HCT116 (cell line): Measurements from ENCODE around the gene IFI44. TPM values are rescaled to one million over a fixed set of nuclear protein-coding genes. Genes with fewer than 3 reads are reported as not detected.

Experiments used
- ATAC-seq: fragments of 200-7000 bp; cut with Tn5 transposase; 2 replicates; pipeline ENCODE4 v1.9.1; 2020; ENCODE audit warnings: mild to moderate bottlenecking, moderate library complexity
- BruUV-seq: library from RNA; stranded (reverse); fragments of 400-500 nt; replicated peaks from 2 replicates; lab custom pipeline; 2021; lab: Mats Ljungman, UMichigan
- CTCF ChIA-PET: fragments of 300-600 bp; sonication (Branson Sonifier 250); formaldehyde crosslinking; loops from one replicate; lab custom pipeline; 2021; ENCODE audit warnings: antibody characterized with exemption; lab: Charles Lee
- POLR2A ChIA-PET: fragments of 300-600, 350-600 bp; sonication (Branson Sonifier 250); formaldehyde crosslinking; loops from one replicate; lab custom pipeline; 2021; ENCODE audit warnings: antibody characterized with exemption; lab: Charles Lee
- RAD21 ChIA-PET, 2 experiments: fragments of 300-600 bp; sonication (Branson Sonifier 250); formaldehyde crosslinking; loops; one replicate each; lab custom pipeline; 2023; ENCODE audit warnings: low total read pairs in 2 of 2; ENCODE audit not compliant: uncharacterized antibody in 2 of 2, unreplicated experiment in 2 of 2, low non-redundant PET in 1 of 2; lab: Charles Lee
- DNase-seq: peaks from one replicate; pipeline ENCODE4 v3.0.0-alpha.2; 2010; ENCODE audit warnings: low read depth, low spot score
- H2AFZ ChIP-seq: fragments of 200-600 bp; shearing (Covaris generic), sonication (generic); 2 replicates; pipeline ENCODE4 v1.6.1; 2017; ENCODE audit warnings: low read depth, mixed run types, mixed read lengths, antibody characterized with exemption, low read length; ENCODE audit not compliant: poor library complexity, severe bottlenecking
- H3K27ac ChIP-seq: 2 replicates; pipeline ENCODE4 v1.5.1; 2012; ENCODE audit warnings: low read depth, low read length
- H3K27me3 ChIP-seq: fragments of 200-600 bp; sonication (generic); 2 replicates; pipeline ENCODE4 v1.6.1; 2016; ENCODE audit warnings: mixed run types, low read length, mixed read lengths; ENCODE audit not compliant: insufficient read depth
- H3K36me3 ChIP-seq, 2 experiments: fragments of 200-500 bp in 1 of 2; fragments of 200-600 bp in 1 of 2; sonication (Bioruptor generic) in 1 of 2; sonication (generic) in 1 of 2; 2 replicates each; pipeline versions ENCODE4 v1.5.1 to v1.6.1; 2014 to 2016; ENCODE audit warnings: low read length in 2 of 2, inconsistent platforms in 1 of 2, mixed read lengths in 1 of 2, mixed run types in 1 of 2; ENCODE audit not compliant: insufficient read depth in 2 of 2, control insufficient read depth in 1 of 2
- H3K4me1 ChIP-seq, 2 experiments: fragments of 200-600 bp in 1 of 2; sonication (generic) in 1 of 2; 2 replicates each; pipeline versions ENCODE4 v1.5.1 to v1.6.1; 2012 to 2017; ENCODE audit warnings: low read length in 2 of 2, inconsistent platforms in 1 of 2, mild to moderate bottlenecking in 1 of 2, mixed read lengths in 1 of 2, mixed run types in 1 of 2, moderate library complexity in 1 of 2; ENCODE audit not compliant: insufficient read depth in 2 of 2, control insufficient read depth in 1 of 2
- H3K4me2 ChIP-seq: fragments of 200-600 bp; sonication (generic); 2 replicates; pipeline ENCODE4 v1.6.1; 2017; ENCODE audit warnings: mixed run types, low read length, mixed read lengths
- H3K4me3 ChIP-seq, 2 experiments: fragments of 200-600 bp in 1 of 2; sonication (generic) in 1 of 2; replicated peaks in 1 of 2; 2 replicates each; pipeline ENCODE4 v1.5.1; 2011 to 2016; ENCODE audit warnings: low read length in 2 of 2, control low read depth in 1 of 2, low read depth in 1 of 2, mild to moderate bottlenecking in 1 of 2, mixed read lengths in 1 of 2, mixed run types in 1 of 2
- H3K79me2 ChIP-seq: fragments of 200-600 bp; sonication (generic); 2 replicates; pipeline ENCODE4 v1.6.1; 2017; ENCODE audit warnings: mild to moderate bottlenecking, mixed run types, low read length, moderate library complexity, mixed read lengths; ENCODE audit not compliant: insufficient read depth
- H3K9ac ChIP-seq: fragments of 200-600 bp; sonication (generic); 2 replicates; pipeline ENCODE4 v1.6.1; 2016; ENCODE audit warnings: low read length, mixed read lengths
- H3K9me2 ChIP-seq: fragments of 200-600 bp; sonication (generic), shearing (Covaris generic); 2 replicates; pipeline ENCODE4 v1.6.1; 2017; ENCODE audit warnings: mixed run types, mild to moderate bottlenecking, moderate library complexity; ENCODE audit not compliant: insufficient read depth
- H3K9me3 ChIP-seq, 2 experiments: fragments of 200-500 bp in 1 of 2; fragments of 200-600 bp in 1 of 2; sonication (Bioruptor generic) in 1 of 2; sonication (generic) in 1 of 2; 2 replicates each; pipeline ENCODE4 v1.6.1; 2014 to 2017; ENCODE audit warnings: low read length in 2 of 2, mixed read lengths in 2 of 2, inconsistent platforms in 1 of 2, low read depth in 1 of 2, mild to moderate bottlenecking in 1 of 2, mixed run types in 1 of 2, moderate library complexity in 1 of 2; ENCODE audit not compliant: control insufficient read depth in 1 of 2, insufficient read depth in 1 of 2
- H4K20me1 ChIP-seq: fragments of 200-600 bp; sonication (generic), shearing (Covaris generic); 2 replicates; pipeline ENCODE4 v1.6.1; 2017; ENCODE audit warnings: mixed run types, mild to moderate bottlenecking, moderate library complexity; ENCODE audit not compliant: insufficient read depth
- CBX3 ChIP-seq: IDR thresholded peaks from 2 replicates; pipeline ENCODE4 v1.6.1; 2012; ENCODE audit warnings: low read depth
- CEBPB ChIP-seq: IDR thresholded peaks from 2 replicates; pipeline ENCODE4 v1.6.1; 2012; ENCODE audit warnings: low read depth
- ELF1 ChIP-seq: IDR thresholded peaks from 2 replicates; pipeline ENCODE4 v1.6.1; 2012; ENCODE audit warnings: low read depth, borderline replicate concordance
- EZH2 ChIP-seq: fragments of 200-600 bp; sonication (generic); IDR thresholded peaks from 2 replicates; pipeline ENCODE4 v1.6.1; 2017; ENCODE audit warnings: antibody characterized with exemption, mixed run types
- EZH2phosphoT487 ChIP-seq: fragments of 200-600 bp; IDR thresholded peaks from 2 replicates; pipeline ENCODE4 v1.6.1; 2018; ENCODE audit warnings: antibody characterized with exemption, borderline replicate concordance
- FOSL1 ChIP-seq: IDR thresholded peaks from 2 replicates; pipeline ENCODE4 v1.6.1; 2012; ENCODE audit warnings: low read depth
- POLR2A ChIP-seq: IDR thresholded peaks from 2 replicates; pipeline ENCODE4 v1.7.0; 2011; ENCODE audit warnings: borderline replicate concordance; ENCODE audit not compliant: insufficient read depth, insufficient read length; ENCODE audit errors: extremely low read depth
- POLR2AphosphoS5 ChIP-seq: IDR thresholded peaks from 2 replicates; pipeline ENCODE4 v1.6.1; 2011; ENCODE audit warnings: mild to moderate bottlenecking, low read depth, low read length, moderate library complexity
- RAD21 ChIP-seq: IDR thresholded peaks from 2 replicates; pipeline ENCODE4 v1.6.1; 2012; ENCODE audit warnings: low read depth, mild to moderate bottlenecking
- SIN3A ChIP-seq: IDR thresholded peaks from 2 replicates; pipeline ENCODE4 v1.6.1; 2012; ENCODE audit warnings: low read depth
- SP1 ChIP-seq: IDR thresholded peaks from 2 replicates; pipeline ENCODE4 v1.6.1; 2012; ENCODE audit warnings: low read depth
- YY1 ChIP-seq: IDR thresholded peaks from 2 replicates; pipeline ENCODE4 v1.6.1; 2011; ENCODE audit warnings: low read length, low read depth, moderate library complexity, mild to moderate bottlenecking; ENCODE audit not compliant: insufficient replicate concordance; ENCODE audit errors: extremely low read depth
- ZFX ChIP-seq: fragments of 450-650 bp; IDR thresholded peaks from 2 replicates; pipeline ENCODE4 v1.6.1; 2017
- ZNF274 ChIP-seq: fragments of 200-500 bp; sonication (Bioruptor generic); IDR thresholded peaks from 2 replicates; pipeline ENCODE4 v1.6.1; 2014; ENCODE audit warnings: mild to moderate bottlenecking, low read depth, low read length, inconsistent platforms
- intact Hi-C: fragments of 100-400 bp; cut with micrococcal nuclease; formaldehyde crosslinking; loops from 2 replicates; pipeline ENCODE4 v1.10.0; 2022
- total RNA-seq: library from RNA; stranded (reverse); gene quantifications from one replicate; pipeline ENCODE4 v1.2.1, GENCODE V29; 2021; ENCODE audit not compliant: unreplicated experiment
- TF ChIP-seq, protein P1 (sequence below): IDR thresholded peaks from 2 replicates; pipeline ENCODE4 v1.6.1; 2012; ENCODE audit warnings: low read depth
- TF ChIP-seq, protein P2 (sequence below): IDR thresholded peaks from 2 replicates; pipeline ENCODE4 v1.6.1; 2012
- TF ChIP-seq, protein P3 (sequence below): IDR thresholded peaks from 2 replicates; pipeline ENCODE4 v1.6.1; 2012
- TF ChIP-seq, protein P4 (sequence below), 3 experiments: fragments of 200-600 bp in 1 of 3; sonication (generic) in 1 of 3; IDR thresholded peaks in 2 of 3; conservative IDR thresholded peaks in 1 of 3; 2 replicates each; pipeline ENCODE4 v1.5.1; 2012 to 2017; ENCODE audit warnings: low read depth in 2 of 3, low read length in 2 of 3, antibody characterized with exemption in 1 of 3, borderline replicate concordance in 1 of 3, control low read depth in 1 of 3, mild to moderate bottlenecking in 1 of 3, mixed read lengths in 1 of 3, mixed run types in 1 of 3, moderate library complexity in 1 of 3; ENCODE audit not compliant: insufficient read depth in 1 of 3

IFI44 gene
- total RNA-seq, 1 experiment from 2014 or later: 0.66 TPM

DNA sequence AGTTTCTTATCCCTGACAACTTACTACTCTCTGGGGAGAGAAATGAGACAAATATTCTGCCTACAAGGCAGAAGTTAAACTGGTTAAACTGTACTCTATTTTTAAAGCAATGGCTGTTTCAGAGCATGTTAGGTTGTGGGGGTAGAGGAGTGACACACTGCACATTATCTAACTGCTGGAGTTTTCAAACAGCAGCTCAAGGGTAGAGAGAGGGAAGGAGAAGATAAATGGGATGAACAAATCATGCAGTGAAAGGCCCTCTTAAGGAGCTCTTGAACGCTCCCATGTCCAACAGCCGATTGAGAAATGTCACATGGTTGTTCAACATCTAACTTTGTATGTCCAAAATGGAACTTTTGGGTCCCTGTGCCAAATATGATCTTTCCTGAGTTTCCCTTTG is 43.4 kb upstream of the IFI44 start:
- no peak for DNase-seq
- no TSS peak for BruUV-seq
- Histone ChIP-seq H3K9ac (no peak overlapping the region), H3K4me2 (no peak overlapping the region), H3K9me3 (no peaks in the 10 kb centered on the region), H3K9me2 (no peaks in the 10 kb centered on the region), H4K20me1 (no peaks in the 10 kb centered on the region), H3K4me1 (no peaks in the 10 kb centered on the region), H3K79me2 (no peaks in the 10 kb centered on the region), H3K4me3 (no peak overlapping the region), H3K36me3 (no peaks in the 10 kb centered on the region)
- ChIA-PET CTCF (interaction anchor here (0.8 to 5.1 kb wide), 2 partner anchors 190 to 475 kb away, joined by 3 to 40 read pairs; no protein-coding TSS in a partner anchor), RAD21 (no interaction called here)
- no peak for TF ChIP-seq POLR2AphosphoS5
- TF ChIP-seq ZFX: no peak
- no peak for TF ChIP-seq CEBPB
- TF ChIP-seq EZH2phosphoT487: no peak
- no peak for TF ChIP-seq SP1
- TF ChIP-seq CBX3: no peak
- TF ChIP-seq YY1: no peak
- TF ChIP-seq RAD21: no peak
- TF ChIP-seq SIN3A: no peak
- TF ChIP-seq, protein P1, sequence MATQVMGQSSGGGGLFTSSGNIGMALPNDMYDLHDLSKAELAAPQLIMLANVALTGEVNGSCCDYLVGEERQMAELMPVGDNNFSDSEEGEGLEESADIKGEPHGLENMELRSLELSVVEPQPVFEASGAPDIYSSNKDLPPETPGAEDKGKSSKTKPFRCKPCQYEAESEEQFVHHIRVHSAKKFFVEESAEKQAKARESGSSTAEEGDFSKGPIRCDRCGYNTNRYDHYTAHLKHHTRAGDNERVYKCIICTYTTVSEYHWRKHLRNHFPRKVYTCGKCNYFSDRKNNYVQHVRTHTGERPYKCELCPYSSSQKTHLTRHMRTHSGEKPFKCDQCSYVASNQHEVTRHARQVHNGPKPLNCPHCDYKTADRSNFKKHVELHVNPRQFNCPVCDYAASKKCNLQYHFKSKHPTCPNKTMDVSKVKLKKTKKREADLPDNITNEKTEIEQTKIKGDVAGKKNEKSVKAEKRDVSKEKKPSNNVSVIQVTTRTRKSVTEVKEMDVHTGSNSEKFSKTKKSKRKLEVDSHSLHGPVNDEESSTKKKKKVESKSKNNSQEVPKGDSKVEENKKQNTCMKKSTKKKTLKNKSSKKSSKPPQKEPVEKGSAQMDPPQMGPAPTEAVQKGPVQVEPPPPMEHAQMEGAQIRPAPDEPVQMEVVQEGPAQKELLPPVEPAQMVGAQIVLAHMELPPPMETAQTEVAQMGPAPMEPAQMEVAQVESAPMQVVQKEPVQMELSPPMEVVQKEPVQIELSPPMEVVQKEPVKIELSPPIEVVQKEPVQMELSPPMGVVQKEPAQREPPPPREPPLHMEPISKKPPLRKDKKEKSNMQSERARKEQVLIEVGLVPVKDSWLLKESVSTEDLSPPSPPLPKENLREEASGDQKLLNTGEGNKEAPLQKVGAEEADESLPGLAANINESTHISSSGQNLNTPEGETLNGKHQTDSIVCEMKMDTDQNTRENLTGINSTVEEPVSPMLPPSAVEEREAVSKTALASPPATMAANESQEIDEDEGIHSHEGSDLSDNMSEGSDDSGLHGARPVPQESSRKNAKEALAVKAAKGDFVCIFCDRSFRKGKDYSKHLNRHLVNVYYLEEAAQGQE: no peak
- TF ChIP-seq EZH2: no peak
- no peak for TF ChIP-seq ELF1
- TF ChIP-seq POLR2A: no peak
- TF ChIP-seq ZNF274: no peak
- TF ChIP-seq, protein P2, sequence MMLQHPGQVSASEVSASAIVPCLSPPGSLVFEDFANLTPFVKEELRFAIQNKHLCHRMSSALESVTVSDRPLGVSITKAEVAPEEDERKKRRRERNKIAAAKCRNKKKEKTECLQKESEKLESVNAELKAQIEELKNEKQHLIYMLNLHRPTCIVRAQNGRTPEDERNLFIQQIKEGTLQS: no peak
- TF ChIP-seq FOSL1: no peak
- TF ChIP-seq, protein P3, sequence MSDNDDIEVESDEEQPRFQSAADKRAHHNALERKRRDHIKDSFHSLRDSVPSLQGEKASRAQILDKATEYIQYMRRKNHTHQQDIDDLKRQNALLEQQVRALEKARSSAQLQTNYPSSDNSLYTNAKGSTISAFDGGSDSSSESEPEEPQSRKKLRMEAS: no peak
- TF ChIP-seq, protein P4, sequence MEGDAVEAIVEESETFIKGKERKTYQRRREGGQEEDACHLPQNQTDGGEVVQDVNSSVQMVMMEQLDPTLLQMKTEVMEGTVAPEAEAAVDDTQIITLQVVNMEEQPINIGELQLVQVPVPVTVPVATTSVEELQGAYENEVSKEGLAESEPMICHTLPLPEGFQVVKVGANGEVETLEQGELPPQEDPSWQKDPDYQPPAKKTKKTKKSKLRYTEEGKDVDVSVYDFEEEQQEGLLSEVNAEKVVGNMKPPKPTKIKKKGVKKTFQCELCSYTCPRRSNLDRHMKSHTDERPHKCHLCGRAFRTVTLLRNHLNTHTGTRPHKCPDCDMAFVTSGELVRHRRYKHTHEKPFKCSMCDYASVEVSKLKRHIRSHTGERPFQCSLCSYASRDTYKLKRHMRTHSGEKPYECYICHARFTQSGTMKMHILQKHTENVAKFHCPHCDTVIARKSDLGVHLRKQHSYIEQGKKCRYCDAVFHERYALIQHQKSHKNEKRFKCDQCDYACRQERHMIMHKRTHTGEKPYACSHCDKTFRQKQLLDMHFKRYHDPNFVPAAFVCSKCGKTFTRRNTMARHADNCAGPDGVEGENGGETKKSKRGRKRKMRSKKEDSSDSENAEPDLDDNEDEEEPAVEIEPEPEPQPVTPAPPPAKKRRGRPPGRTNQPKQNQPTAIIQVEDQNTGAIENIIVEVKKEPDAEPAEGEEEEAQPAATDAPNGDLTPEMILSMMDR (IDR thresholded peaks at IDR 0.05 in 2 of 3, conservative IDR thresholded peaks at IDR 0.05 in 1 of 3; ENCODE audit: borderline replicate concordance in 1 of 3, insufficient read depth in 1 of 3, low read depth in 2 of 3, low read length in 2 of 3): no peak
- TF ChIP-seq, all 23 proteins: peak for 0
- no peak for ATAC-seq
- Histone ChIP-seq H2AFZ (no peak overlapping the region), H3K27me3 (no peaks in the 10 kb centered on the region), H3K27ac (no peak overlapping the region)
- intact Hi-C loops: loop anchor here (5.0 kb wide), 1 partner anchor 274 kb away; no protein-coding TSS in a partner anchor
- POLR2A ChIA-PET: no interaction called here
